ENCODE results near the gene CYB561D2.
A peak's percentile ranks its signal among the peaks of the same experiment; 100 is the strongest.

CYB561D2 gene

DNA sequence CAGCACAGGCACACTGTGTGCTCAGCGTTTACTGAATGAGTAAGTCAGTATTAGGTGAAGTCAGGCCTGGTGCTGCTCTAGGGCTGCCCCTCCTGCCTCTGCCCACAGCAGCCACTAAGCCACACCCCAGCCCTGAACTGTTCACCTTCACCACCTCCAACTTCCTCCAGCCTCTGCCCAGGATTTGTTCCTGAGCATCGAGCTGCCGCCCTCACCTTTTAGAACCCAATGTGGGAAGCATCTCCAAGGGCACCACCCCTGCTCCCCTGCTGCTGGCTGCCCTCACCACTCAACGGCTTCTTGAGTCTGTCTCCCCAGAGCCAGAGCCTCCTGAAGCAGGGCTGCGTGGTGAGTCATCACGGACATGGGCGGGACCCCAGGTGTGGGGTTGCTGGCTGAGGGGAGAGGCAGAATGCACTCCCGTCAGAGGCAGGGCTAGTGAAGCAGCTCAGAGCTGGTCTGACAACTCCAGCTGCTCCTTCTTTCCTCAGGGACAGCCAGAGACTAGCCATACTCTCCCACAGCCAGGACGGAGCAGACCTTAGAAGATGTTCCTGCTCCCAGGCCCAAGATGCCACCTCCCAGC, 33.9 kb upstream of the CYB561D2 start:
- no peak overlapping the region for H3K4me3 ChIP-seq (ENCODE audit: low read depth, low read length)
- TF ChIP-seq, protein P1, sequence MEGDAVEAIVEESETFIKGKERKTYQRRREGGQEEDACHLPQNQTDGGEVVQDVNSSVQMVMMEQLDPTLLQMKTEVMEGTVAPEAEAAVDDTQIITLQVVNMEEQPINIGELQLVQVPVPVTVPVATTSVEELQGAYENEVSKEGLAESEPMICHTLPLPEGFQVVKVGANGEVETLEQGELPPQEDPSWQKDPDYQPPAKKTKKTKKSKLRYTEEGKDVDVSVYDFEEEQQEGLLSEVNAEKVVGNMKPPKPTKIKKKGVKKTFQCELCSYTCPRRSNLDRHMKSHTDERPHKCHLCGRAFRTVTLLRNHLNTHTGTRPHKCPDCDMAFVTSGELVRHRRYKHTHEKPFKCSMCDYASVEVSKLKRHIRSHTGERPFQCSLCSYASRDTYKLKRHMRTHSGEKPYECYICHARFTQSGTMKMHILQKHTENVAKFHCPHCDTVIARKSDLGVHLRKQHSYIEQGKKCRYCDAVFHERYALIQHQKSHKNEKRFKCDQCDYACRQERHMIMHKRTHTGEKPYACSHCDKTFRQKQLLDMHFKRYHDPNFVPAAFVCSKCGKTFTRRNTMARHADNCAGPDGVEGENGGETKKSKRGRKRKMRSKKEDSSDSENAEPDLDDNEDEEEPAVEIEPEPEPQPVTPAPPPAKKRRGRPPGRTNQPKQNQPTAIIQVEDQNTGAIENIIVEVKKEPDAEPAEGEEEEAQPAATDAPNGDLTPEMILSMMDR (IDR thresholded peaks at IDR 0.05; ENCODE audit: low read depth, low read length): no peak

DNA sequence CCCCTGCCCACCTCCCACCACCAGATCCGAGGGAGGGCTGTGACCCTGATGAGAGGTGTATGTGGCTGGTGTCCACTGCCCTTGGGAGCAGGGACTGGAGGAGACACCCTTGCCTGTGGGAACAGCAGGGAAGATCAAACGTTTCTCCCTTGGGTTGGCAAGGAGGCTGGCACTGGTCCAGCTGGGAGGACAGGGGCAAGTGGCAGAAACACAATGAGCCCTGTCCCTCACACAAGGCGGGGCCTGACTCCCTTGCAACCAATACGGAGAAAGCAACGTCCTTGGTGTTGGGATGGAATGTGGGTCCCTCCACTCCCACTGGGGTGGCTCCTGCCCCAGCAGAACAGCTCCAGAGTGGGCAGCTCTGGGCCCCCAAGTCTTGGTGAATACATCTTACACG, 33.4 kb upstream of the CYB561D2 start:
- H3K4me3 ChIP-seq (ENCODE audit: low read depth, low read length): no peak overlapping the region
- TF ChIP-seq, protein P1 (IDR thresholded peaks at IDR 0.05; ENCODE audit: low read depth, low read length): no peak

DNA sequence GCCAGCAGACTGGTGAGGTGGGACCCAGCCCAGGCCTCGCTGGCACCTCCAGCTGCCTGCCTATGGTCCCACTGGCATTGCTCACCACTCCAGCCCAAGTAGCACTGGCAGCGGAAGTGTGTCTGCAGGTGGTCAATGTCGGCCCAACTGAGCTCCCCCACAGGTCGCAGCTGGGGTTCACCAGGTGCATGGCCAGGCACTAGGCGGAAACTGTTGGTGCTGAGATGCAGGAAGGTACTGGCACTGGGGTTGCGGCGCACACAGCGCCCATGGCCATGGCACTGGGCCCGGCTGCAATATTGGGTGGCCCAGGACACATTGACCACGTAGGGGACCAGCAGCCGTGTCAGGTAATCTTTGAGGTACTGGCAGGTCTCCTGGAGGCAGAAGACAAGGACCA, 32.5 kb upstream of the CYB561D2 start:
- no peak overlapping the region for H3K4me3 ChIP-seq (ENCODE audit: low read depth, low read length)
- TF ChIP-seq, protein P1 (IDR thresholded peaks at IDR 0.05; ENCODE audit: low read depth, low read length): no peak

DNA sequence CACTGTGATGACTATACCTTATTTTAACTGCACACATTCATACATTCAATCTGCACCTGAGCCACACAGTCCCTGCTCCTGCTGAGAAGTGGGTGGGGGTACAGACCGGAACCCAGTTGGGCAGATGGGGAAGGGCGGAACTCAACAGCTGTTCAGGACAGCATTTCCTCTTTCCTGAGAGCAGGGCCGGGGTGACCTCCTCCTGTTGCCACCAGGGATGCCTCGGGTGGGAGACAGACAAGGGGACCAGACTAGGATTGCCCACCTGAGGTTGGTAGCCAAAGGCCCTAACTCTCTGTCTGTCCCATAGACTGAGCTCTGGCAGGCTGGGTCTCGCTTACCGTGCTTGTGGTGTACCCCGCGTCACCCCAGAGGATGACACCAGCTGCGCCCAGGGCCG, 32.0 kb upstream of the CYB561D2 start:
- TF ChIP-seq, protein P1 (IDR thresholded peaks at IDR 0.05; ENCODE audit: low read depth, low read length): no peak
- no peak overlapping the region for H3K4me3 ChIP-seq (ENCODE audit: low read depth, low read length)

DNA sequence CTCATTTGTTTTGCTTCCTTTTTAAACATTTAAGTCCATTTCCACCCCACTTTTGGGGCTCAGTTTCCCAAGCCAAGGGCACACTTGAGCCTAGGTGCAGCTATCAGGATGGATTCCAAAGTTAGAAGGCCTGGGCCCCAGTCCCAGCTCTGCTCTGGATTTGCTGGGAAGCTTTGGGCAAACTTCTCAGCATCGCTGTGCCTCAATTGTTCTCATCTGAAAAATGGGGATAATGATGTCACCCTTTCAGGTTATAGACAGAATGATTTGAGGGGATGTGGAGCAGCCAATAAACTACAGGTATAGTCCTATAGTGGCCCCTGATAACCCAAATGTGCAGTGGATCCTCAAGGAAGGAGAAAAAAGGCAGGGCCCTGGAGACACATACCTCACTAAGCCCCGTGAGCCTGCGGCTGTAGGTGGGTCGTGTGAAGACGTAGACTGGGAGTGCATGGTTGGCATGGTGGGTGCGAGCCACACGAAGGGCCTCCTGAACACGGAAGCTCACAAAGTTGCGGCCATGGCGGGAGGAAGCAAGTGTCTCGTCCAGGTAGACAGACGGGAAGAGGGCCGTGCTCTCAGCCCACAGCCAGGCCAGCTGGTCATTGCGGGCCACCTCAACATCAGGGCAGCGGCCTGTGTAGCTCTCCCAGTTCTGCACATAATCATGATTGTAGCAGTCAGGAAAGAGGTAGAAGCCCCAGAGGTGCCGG, 31.3 kb upstream of the CYB561D2 start:
- H3K4me3 ChIP-seq (ENCODE audit: low read depth, low read length): no peak overlapping the region
- TF ChIP-seq, protein P1 (IDR thresholded peaks at IDR 0.05; ENCODE audit: low read depth, low read length): no peak

DNA sequence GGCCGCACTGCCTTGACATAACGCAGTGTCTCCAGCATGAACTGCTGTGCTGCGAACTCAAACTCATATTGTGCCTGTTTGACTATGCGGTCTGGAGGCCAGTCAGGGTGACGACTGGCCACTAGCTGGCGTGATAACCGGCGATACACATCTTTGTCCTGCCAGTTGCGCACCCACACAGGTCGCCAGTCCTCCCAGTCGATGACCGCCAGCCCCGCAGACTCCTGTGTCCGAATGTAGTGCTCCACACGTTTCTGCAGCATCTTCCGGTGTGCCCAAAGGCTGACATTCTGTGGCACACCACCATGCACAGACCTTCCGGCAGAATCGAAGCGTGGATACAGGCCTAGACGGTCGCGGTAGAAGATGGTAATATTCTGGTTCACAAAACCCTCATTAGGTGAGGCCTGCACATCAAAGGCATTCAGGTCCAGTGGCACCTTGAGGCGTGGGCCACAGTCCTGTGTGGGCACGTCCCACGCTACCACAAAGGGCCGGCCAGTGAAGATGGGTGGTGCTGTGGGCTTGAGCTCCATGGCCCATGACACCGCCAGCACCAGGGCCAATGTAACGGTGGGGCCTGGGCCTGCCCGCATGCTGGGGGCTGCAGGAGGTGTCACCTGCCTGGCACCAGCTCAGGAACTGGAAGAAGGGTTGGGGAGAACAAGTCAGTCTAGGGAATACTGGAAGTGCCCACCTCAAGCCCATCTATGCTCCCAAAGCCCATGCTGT, 30.6 kb upstream of the CYB561D2 start:
- H3K4me3 ChIP-seq (ENCODE audit: low read depth, low read length): peak overlapping the region; percentile 73
- TF ChIP-seq, protein P1 (IDR thresholded peaks at IDR 0.05; ENCODE audit: low read depth, low read length): no peak

DNA sequence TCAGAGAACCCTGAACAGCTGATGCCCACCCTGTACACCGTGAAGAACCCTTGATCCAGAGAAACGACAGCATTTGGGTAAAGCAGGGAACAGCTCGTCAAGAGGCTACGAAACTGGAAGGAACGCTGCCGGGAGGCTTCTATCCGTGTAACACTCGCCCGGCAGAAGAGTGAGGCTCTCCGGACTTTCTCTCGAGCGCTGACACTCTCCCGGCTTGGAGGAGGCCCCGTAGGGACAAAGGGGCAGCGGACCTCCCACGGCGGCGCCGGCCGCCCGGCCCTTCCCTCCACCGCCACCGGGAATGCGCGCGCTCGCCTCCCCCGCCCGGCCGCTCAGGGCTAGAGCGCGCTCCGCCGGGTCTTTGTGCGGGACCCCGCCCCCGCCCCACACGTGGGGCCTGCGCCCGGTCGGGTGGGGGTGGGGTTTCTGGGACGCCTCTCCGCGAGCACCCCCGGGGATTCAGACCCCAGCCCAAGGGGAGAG, 29.8 kb upstream of the CYB561D2 start:
- TF ChIP-seq, protein P1 (IDR thresholded peaks at IDR 0.05; ENCODE audit: low read depth, low read length): no peak
- H3K4me3 ChIP-seq (ENCODE audit: low read depth, low read length): peak overlapping the region; percentile 73

Measured in WI38 (cell line).